OCI-LY1 (cell line): Measurements from ENCODE around the gene EQTN.

Source experiments
- CTCF ChIP-seq: fragments of 200-600 bp; sonication (generic), shearing (Covaris generic); IDR thresholded peaks from 2 replicates; pipeline ENCODE4 v1.5.1; 2017; ENCODE audit warnings: mild to moderate bottlenecking, antibody characterized with exemption, low read length, moderate library complexity, mixed read lengths
- EZH2 ChIP-seq: fragments of 200-600 bp; sonication (generic), shearing (Covaris generic); IDR thresholded peaks from 2 replicates; pipeline ENCODE4 v1.8.0; 2017; ENCODE audit warnings: borderline replicate concordance, mixed run types, mild to moderate bottlenecking, antibody characterized with exemption, low read length, moderate library complexity, mixed read lengths

DNA sequence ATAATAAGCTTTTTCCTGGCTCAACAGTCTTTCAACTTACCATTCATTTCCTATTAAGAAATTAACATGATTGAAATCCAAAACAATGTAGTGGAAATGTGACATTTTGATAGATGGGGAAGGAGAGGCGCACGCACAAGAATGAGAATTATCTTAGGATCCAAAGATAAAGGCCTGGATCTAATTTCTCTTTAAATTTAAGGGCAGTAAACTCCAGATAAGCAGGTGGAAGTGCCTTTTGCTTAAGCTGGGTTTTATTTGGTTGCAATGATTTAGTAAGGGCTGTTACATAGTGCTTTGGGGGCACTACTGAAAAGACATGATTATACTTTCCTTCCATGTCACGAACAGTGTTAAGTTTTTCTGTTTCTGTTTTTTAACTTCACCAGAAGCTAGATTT, 17.3 kb downstream of the EQTN start:
- no peak for TF ChIP-seq CTCF
- TF ChIP-seq EZH2 = no peak
